Measurements from ENCODE around the gene CYP24A1.

Gene CYP24A1

GRCh38 chr20:54172856-54173652 lies 732 bp downstream of the CYP24A1 start:
- DNase-seq, result no peak

DNA sequence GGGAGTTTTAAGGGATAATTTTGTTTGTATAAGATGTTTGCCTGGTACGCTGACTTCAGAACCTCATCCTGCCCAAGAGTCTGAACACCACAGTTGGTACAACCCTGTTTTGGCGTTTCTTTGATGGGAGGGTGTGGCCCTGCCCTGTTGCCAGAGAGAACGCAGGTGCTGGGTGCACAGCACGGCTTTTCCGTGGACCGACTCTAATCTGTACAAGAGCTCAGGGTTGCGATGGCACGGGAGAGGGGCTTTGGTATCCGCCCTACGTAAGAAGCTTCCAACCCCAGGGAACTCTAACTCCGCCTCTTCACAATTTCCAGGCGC lies 1.3 kb downstream of the CYP24A1 start:
- no peak for DNase-seq

- DNase-seq, result no peak
Observed at GRCh38 chr20:54170963-54171362, 2.8 kb downstream of the CYP24A1 start.

DNA sequence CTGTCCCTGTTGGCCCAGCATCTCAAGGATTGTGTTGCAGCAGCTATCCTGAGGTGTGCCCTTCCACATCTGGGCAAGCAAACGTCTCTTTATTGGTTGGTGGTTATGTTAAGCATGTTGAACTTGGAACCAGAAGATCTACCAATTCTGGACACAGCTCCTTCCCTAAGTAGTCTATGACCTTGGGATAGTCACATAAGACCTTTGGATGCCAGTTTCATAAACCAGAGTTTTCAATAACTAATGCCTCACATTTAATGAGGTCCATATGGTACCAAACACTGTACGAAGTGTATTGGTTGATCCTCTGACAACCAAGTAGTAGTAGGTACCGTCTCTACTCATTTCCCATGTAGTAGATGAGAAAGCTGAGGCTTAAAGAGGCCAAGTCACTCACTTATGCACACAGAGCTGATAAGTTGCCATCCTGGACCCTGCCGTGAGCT lies 3.7 kb downstream of the CYP24A1 start:
- DNase-seq, result no peak

- no peak for DNase-seq
Observed at GRCh38 chr20:54168961-54169862, 4.6 kb downstream of the CYP24A1 start.

GRCh38 chr20:54167909-54168872 lies 5.6 kb downstream of the CYP24A1 start:
- no peak for DNase-seq

- no peak for DNase-seq
Observed at GRCh38 chr20:54166987-54167662, 6.7 kb downstream of the CYP24A1 start.

DNA sequence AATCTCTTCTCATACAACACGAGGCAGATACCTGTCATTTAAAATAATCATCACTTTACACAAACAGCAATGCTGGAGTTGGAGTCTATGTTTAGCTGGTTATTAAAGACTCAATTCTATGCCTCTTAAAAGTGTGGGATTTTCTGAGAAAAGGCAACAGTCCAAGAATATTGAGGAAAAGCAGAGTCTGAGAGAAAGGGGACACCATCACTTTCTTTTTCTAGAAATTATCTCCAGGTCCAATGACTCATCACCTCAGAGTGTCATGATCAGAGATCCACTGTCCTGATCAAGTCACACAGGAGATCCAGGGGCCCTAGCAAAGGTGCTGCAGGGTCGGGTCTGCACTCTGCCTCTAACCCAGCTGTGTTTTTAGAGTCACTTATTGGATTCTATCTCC lies 8.0 kb downstream of the CYP24A1 start:
- no peak for DNase-seq

DNA sequence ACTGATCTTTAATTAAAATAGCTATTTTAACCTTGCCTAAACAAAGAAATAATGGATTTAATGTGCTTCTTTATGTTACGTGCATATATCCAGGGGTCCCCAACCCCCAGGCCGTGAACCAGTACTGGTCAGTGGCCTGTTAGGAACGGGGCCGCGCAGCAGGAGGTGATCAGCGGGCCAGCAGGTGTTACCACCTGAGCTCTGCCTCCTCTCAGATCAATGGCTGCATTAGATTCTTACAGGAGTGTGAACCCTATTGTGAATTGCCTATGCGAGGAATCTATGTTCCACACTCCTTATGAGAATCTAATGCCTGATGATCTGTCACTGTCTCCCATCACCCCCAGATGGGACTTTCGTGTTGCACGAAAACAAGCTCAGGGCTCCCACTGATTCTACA lies 8.8 kb downstream of the CYP24A1 start:
- DNase-seq, result no peak

DNA sequence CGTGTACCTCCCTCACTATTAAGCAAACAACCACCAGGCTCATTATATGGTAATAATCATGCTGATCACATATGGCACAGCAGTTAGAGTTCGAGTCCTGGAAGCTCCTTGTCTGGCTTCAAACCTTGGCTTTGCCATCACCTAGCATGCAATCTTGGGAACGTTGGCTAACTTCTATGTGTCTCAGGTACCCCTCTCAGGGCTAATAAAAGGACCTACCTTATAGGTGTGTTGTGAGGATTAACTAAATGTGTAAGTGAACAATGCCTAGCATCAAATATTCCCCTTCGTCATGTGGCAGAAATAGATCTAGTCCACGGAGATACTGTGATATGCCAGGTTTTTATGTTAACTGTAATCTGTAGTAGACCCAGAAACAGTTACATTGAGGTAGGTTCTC lies 10.4 kb downstream of the CYP24A1 start:
- no peak for DNase-seq

GRCh38 chr20:54162378-54163009 lies 11.3 kb downstream of the CYP24A1 start:
- no peak for DNase-seq

DNA sequence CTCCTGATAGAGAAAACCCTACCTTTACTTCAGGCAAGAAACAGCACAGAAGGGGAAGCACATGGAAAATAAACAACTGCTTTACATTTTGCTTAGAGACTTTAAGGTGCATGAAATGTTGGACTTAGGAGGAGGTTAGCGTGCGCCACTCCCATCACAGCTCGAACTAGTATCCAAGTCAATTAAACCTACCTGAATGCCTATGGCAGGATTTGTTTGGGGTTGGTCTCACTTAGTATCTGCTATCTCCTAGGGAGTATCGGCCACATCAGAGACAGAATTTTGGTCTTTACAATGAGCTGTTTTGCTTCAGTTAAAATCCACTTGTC lies 12.0 kb downstream of the CYP24A1 start:
- no peak for DNase-seq

- no peak for DNase-seq
Observed at GRCh38 chr20:54161008-54161820, 12.6 kb downstream of the CYP24A1 start.

DNA sequence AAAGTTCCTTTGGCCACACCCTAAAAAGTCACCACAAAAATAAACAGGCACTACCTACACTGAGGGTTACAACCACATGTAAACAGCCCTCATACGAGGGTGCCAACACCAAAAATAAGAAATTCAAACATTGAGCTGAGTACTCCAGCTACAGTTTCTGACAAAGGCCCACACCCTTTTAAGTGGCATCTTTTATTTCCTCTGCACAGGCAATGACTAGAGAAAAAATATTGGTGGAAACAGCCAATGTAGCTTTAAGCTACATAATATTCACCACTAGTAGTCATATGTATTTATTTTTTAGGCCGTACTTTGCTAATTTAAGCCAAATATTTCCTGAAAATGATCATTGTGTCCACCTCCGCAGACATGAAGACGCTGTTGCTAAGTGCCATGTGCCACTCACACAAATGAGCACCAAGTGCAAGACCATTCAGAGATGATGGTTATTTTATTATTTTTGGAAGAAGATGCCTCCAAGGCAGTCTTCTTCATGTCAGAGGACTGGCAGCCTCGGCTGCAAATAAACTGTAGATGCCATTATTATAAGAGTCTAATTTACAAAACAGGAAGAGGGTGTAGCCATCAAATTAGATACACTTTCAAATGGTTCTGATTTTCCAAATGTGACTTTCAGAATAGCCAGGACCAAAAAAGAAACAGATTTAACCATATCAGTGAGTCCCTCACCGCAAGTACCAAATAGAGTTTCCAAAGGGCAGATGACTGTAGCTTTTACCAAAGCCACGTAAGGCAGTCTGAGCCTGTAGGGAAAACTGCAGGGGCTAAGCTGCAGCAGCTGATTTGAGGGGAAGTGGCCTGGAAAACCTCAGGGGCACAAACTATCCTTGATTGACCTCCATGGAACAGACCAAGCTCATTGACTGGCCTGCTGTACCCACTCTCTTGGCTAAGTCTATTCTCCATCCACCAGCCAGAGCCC lies 13.4 kb downstream of the CYP24A1 start:
- DNase-seq, result no peak

DNA sequence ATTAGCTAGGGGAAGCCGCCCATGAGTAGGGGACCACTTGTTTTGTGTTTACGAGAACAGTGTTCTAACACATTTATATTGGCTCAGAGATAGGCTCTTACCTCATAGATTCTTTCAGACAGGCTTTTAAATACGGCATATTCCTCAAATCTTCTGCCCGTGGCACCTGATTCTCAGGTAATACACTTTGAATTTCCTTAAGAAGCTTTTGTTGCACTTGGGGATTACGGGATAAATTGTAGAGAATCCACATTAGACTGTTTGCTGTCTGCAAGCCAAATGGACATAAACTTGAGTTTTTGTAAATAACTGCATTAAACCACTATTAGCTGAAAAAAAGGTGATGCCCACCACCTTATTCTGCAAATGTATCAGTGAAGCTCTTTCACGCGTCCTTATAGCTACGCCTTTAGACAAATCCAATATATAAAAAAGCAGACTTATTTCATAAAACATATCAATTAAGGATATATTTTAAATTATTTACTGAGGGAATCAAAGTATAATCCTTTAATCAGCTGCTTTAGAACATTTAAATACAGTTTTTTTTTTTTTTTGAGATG lies 14.8 kb downstream of the CYP24A1 start:
- no peak for DNase-seq

- no peak for DNase-seq
Observed at GRCh38 chr20:54158226-54158625, 15.6 kb downstream of the CYP24A1 start.

DNA sequence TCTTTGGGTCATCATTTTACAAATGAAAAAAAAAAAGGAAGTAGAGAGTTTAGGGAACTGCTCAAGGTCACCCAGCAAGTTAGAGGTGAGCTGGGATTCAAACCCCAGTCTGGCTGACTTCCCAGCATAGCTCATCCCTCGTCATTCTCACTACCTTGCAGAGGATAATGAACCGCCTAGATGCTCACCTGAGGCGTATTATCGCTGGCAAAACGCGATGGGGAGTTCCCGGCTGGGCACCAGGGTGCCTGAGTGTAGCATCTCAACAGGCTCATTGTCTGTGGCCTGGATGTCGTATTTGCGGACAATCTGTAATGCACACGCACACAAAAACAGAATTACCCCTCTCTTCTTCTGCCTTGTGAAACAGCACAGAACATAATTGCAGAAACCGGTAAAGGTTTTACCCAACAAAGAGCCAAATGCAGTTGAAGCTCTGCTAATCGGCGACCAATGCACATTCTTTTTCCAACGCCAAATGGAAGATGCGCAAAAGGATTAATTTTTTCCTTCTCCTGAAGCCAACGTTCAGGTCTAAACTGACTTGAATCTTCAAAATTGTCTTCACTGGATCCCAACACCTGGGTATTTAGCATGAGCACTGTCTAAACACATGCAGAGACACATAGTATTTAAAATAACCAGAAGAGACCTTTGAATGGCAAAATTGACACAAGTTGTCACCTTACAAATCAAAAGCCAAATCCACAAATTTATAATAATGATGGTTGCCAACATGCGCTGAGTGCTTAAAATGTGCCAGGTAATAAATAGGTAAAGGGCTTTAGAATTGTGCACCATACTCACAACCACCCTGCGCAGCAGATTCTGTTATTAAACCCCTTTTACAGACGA lies 16.6 kb downstream of the CYP24A1 start:
- no peak for DNase-seq

DNA sequence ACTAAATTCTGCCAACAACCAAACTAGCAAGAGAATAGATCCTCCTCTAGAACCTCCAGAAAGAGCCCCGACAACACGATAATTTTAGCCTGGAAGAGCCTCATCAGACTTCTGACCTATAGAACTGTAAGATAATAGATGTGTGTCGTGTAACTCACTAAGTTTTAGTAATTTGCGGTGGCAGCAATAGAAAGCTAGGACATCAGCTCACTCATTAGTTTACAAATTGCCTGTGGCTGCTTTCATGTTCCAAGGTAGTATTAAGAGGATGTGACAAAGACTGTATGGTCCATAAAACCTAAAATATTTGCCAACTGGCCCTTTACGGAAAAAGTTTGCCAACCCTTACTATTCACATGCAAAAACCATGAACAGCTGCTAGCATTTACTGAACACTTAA lies 17.3 kb downstream of the CYP24A1 start:
- DNase-seq, result no peak
